Lower lobe of right lung (tissue), 2 donors: ENCODE results near the gene IFNA6. TPM values are rescaled to one million over a fixed set of nuclear protein-coding genes. Genes with fewer than 3 reads are reported as not detected.

Experiments used
- ATAC-seq, 2 donors: fragments of 200-7000 bp; cut with Tn5 transposase; one replicate each; pipeline ENCODE4 v1.9.1; 2020 to 2022; ENCODE audit warnings: mild to moderate bottlenecking in 2 of 2, moderate library complexity in 2 of 2
- DNase-seq: peaks from one replicate; pipeline ENCODE4 v3.0.0-alpha.2; 2020
- H3K27ac ChIP-seq: fragments of 200-600 bp; one replicate; pipeline ENCODE4 v1.8.0; 2022
- H3K27me3 ChIP-seq: fragments of 200-600 bp; one replicate; pipeline ENCODE4 v1.8.0; 2022; ENCODE audit warnings: low read depth
- H3K36me3 ChIP-seq: fragments of 200-600 bp; one replicate; pipeline ENCODE4 v1.8.0; 2022; ENCODE audit warnings: mild to moderate bottlenecking
- H3K4me1 ChIP-seq: fragments of 200-600 bp; one replicate; pipeline ENCODE4 v1.8.0; 2022
- H3K4me3 ChIP-seq: fragments of 200-600 bp; one replicate; pipeline ENCODE4 v1.8.0; 2022; ENCODE audit warnings: mild to moderate bottlenecking
- H3K9me3 ChIP-seq: fragments of 200-600 bp; one replicate; pipeline ENCODE4 v1.8.0; 2022
- CTCF ChIP-seq: fragments of 200-600 bp; IDR thresholded peaks from one replicate; pipeline ENCODE4 v1.8.0; 2022; ENCODE audit warnings: antibody characterized with exemption, mild to moderate bottlenecking
- intact Hi-C: fragments of 100-400 bp; cut with DNase I; formaldehyde crosslinking; loops from one replicate; pipeline ENCODE4 v1.11.0; 2022
- total RNA-seq: library from RNA; stranded (reverse); fragmentation: NEBNext Ultra II Directional; extraction: Animal tissue kit (Norgen Biotek cat#: 25700); gene quantifications from one replicate; pipeline ENCODE4 v1.2.1, GENCODE V29; 2021
- donor health status: DM: no; HTN: yes; CAD: no; lungs with severe emphysema.

The IFNA6 gene
- total RNA-seq, 1 donor from 2014 or later: not detected

- no peaks in the 10 kb centered on the region for H3K27me3 ChIP-seq
- DNase-seq: no peak
Observed at GRCh38 chr9:21314152-21314551, 36.5 kb downstream of the IFNA6 start.

GRCh38 chr9:21311889-21312288 is 38.8 kb downstream of the IFNA6 start:
- no peak for DNase-seq
- Histone ChIP-seq H3K4me3 (no peak overlapping the region), H3K4me1 (no peaks in the 10 kb centered on the region), H3K36me3 (no peaks in the 10 kb centered on the region), H3K27me3 (no peaks in the 10 kb centered on the region), H3K9me3 (no peaks in the 10 kb centered on the region), H3K27ac (no peak overlapping the region)
- ATAC-seq: no peak
- TF ChIP-seq CTCF: no peak
- intact Hi-C loops: no loop called here

More at GRCh38 chr9:21314152-21314551, 36.5 kb downstream of the IFNA6 start:
- H3K27ac ChIP-seq: no peak overlapping the region
- no peak for TF ChIP-seq CTCF
- H3K36me3 ChIP-seq: no peaks in the 10 kb centered on the region
- no peak for ATAC-seq
- H3K4me1 ChIP-seq: peaks cover 4% of the 10 kb centered on the region
- H3K9me3 ChIP-seq: no peaks in the 10 kb centered on the region
- intact Hi-C loops: no loop called here
- no peak overlapping the region for H3K4me3 ChIP-seq

- intact Hi-C loops: no loop called here
- ATAC-seq (no peak), DNase-seq (no peak)
- Histone ChIP-seq H3K4me1 (no peaks in the 10 kb centered on the region), H3K27me3 (no peaks in the 10 kb centered on the region), H3K4me3 (no peak within 1 kb of the TSS), H3K9me3 (no peaks in the 10 kb centered on the region), H3K36me3 (no peaks in the 10 kb centered on the region), H3K27ac (no peak within 1 kb of the TSS)
- TF ChIP-seq CTCF: no peak
Observed at GRCh38 chr9:21305213-21305612, 45.5 kb downstream of the IFNA6 start, which contains the start of gene IFNA5. TSS of gene IFNA5 (minus strand) at chr9:21305313. CDS start at chr9:21305256, 57 bp downstream.

Other genes with a start within 250 kb of the IFNA6 start
- gene IFNW1, start 209.1 kb downstream of the IFNA6 start, total RNA-seq: not detected
- not detected for gene IFNA21, start 184.2 kb downstream of the IFNA6 start, total RNA-seq
- not detected for gene IFNA4, start 163.3 kb downstream of the IFNA6 start, total RNA-seq
- gene IFNA7, start 148.7 kb downstream of the IFNA6 start, total RNA-seq: not detected
- gene IFNA10, start 143.7 kb downstream of the IFNA6 start, total RNA-seq: not detected
- gene IFNA16, start 133.6 kb downstream of the IFNA6 start, total RNA-seq: not detected
- not detected for gene IFNA17, start 122.7 kb downstream of the IFNA6 start, total RNA-seq
- gene IFNA14, start 110.9 kb downstream of the IFNA6 start, total RNA-seq: not detected
- not detected for gene IFNA5, start 45.6 kb downstream of the IFNA6 start, total RNA-seq
- gene KLHL9, start 15.5 kb downstream of the IFNA6 start, total RNA-seq: 22.7 TPM
- gene IFNA13, start 17.2 kb upstream of the IFNA6 start, total RNA-seq: 1.1 TPM
- not detected for gene IFNA2, start 34.5 kb upstream of the IFNA6 start, total RNA-seq
- not detected for gene IFNA8, start 58.2 kb upstream of the IFNA6 start, total RNA-seq
- gene IFNA1, start 89.6 kb upstream of the IFNA6 start, total RNA-seq: 0.62 TPM
- gene IFNE, start 131.4 kb upstream of the IFNA6 start, total RNA-seq: not detected